H9 (cell line): Measurements from ENCODE around the gene USP17L10. TPM values are rescaled to one million over a fixed set of nuclear protein-coding genes. Genes with fewer than 3 reads are reported as not detected.
"Not testable (repeated sequence)": the region's sequence is repeated elsewhere in the genome, so short reads cannot be mapped to it uniquely, and the experiment has no call there.

Experiments
- DNase-seq: peaks from one replicate; pipeline ENCODE4 v3.0.0-alpha.2; 2017
- H2AFZ ChIP-seq: one replicate; pipeline ENCODE4 v1.6.1; 2013; ENCODE audit warnings: mild to moderate bottlenecking, low read length, control low read depth, moderate library complexity
- H2AK5ac ChIP-seq: 2 replicates; pipeline ENCODE4 v1.6.1; 2013; ENCODE audit warnings: low read length, control low read depth, mixed read lengths; ENCODE audit not compliant: insufficient read length
- H2BK120ac ChIP-seq: one replicate; pipeline ENCODE4 v1.6.1; 2013; ENCODE audit warnings: low read depth, mild to moderate bottlenecking, low read length, control low read depth, inconsistent platforms; ENCODE audit not compliant: poor library complexity, severe bottlenecking
- H2BK12ac ChIP-seq: 2 replicates; pipeline ENCODE4 v1.6.1; 2013; ENCODE audit warnings: low read length, control low read depth, mixed read lengths, low read depth; ENCODE audit not compliant: insufficient read length
- H2BK15ac ChIP-seq: 2 replicates; pipeline ENCODE4 v1.6.1; 2013; ENCODE audit warnings: low read depth, low read length, control low read depth
- H2BK20ac ChIP-seq: one replicate; pipeline ENCODE4 v1.6.1; 2013; ENCODE audit warnings: low read depth, mild to moderate bottlenecking, low read length, control low read depth, inconsistent platforms; ENCODE audit not compliant: poor library complexity, severe bottlenecking
- H2BK5ac ChIP-seq: 2 replicates; pipeline ENCODE4 v1.6.1; 2013; ENCODE audit warnings: low read length, control low read depth, mixed read lengths; ENCODE audit not compliant: insufficient read length
- H3K14ac ChIP-seq: 2 replicates; pipeline ENCODE4 v1.6.1; 2013; ENCODE audit warnings: low read length, control low read depth; ENCODE audit not compliant: insufficient read depth
- H3K18ac ChIP-seq: 2 replicates; pipeline ENCODE4 v1.6.1; 2013; ENCODE audit warnings: low read depth, mild to moderate bottlenecking, mixed read lengths, low read length, control low read depth; ENCODE audit not compliant: insufficient read length
- H3K23ac ChIP-seq: 2 replicates; pipeline ENCODE4 v1.6.1; 2013; ENCODE audit warnings: low read length, control low read depth, mixed read lengths, low read depth; ENCODE audit not compliant: insufficient read length
- H3K23me2 ChIP-seq: 2 replicates; pipeline ENCODE4 v1.6.1; 2013; ENCODE audit warnings: low read depth, mild to moderate bottlenecking, mixed read lengths, low read length, control low read depth; ENCODE audit not compliant: insufficient read length, poor library complexity, severe bottlenecking
- H3K27ac ChIP-seq: 2 replicates; pipeline ENCODE4 v1.5.1; 2013; ENCODE audit warnings: low read length, control low read depth, mixed read lengths, low read depth; ENCODE audit not compliant: insufficient read length
- H3K27me3 ChIP-seq: 2 replicates; pipeline ENCODE4 v1.6.1; 2013; ENCODE audit warnings: low read length, control low read depth, inconsistent platforms; ENCODE audit not compliant: insufficient read depth
- H3K4ac ChIP-seq: 2 replicates; pipeline ENCODE4 v1.6.1; 2013; ENCODE audit warnings: low read depth, mild to moderate bottlenecking, control low read depth, inconsistent platforms, low read length, moderate library complexity
- H3K4me1 ChIP-seq: 2 replicates; pipeline ENCODE4 v1.6.1; 2013; ENCODE audit warnings: low read length, control low read depth, inconsistent platforms; ENCODE audit not compliant: insufficient read depth
- H3K4me2 ChIP-seq: 2 replicates; pipeline ENCODE4 v1.6.1; 2013; ENCODE audit warnings: low read length, control low read depth, mixed read lengths; ENCODE audit not compliant: insufficient read length, insufficient read depth
- H3K56ac ChIP-seq: 2 replicates; pipeline ENCODE4 v1.6.1; 2013; ENCODE audit warnings: low read depth, mild to moderate bottlenecking, mixed read lengths, low read length, control low read depth; ENCODE audit not compliant: insufficient read length
- H3K79me1 ChIP-seq: 2 replicates; pipeline ENCODE4 v1.6.1; 2013; ENCODE audit warnings: low read depth, mild to moderate bottlenecking, moderate library complexity, low read length, control low read depth, inconsistent platforms; ENCODE audit not compliant: insufficient read depth, poor library complexity, severe bottlenecking
- H3K79me2 ChIP-seq: 2 replicates; pipeline ENCODE4 v1.6.1; 2013; ENCODE audit warnings: low read length, control low read depth, inconsistent platforms; ENCODE audit not compliant: insufficient read depth
- H3K9ac ChIP-seq: 2 replicates; pipeline ENCODE4 v1.6.1; 2013; ENCODE audit warnings: low read length, control low read depth, mixed read lengths; ENCODE audit not compliant: insufficient read length; ENCODE audit errors: extremely low read depth
- H3K9me3 ChIP-seq: one replicate; pipeline ENCODE4 v1.6.1; 2013; ENCODE audit warnings: low read depth, low read length, inconsistent platforms; ENCODE audit not compliant: control insufficient read depth
- H3T11ph ChIP-seq: one replicate; pipeline ENCODE4 v1.6.1; 2013; ENCODE audit warnings: mild to moderate bottlenecking, low read length, control low read depth, inconsistent platforms
- H4K20me1 ChIP-seq: one replicate; pipeline ENCODE4 v1.6.1; 2013; ENCODE audit not compliant: control insufficient read depth, insufficient read length, insufficient read depth
- H4K5ac ChIP-seq: 2 replicates; pipeline ENCODE4 v1.6.1; 2013; ENCODE audit warnings: low read depth, mild to moderate bottlenecking, mixed read lengths, low read length, control low read depth; ENCODE audit not compliant: insufficient read length
- H4K8ac ChIP-seq: replicated peaks from 2 replicates; pipeline ENCODE4 v1.6.1; 2013; ENCODE audit warnings: low read length, control low read depth, mixed read lengths, low read depth; ENCODE audit not compliant: insufficient read length
- H4K91ac ChIP-seq: 2 replicates; pipeline ENCODE4 v1.6.1; 2013; ENCODE audit warnings: low read depth, mild to moderate bottlenecking, moderate library complexity, mixed read lengths, low read length, control low read depth; ENCODE audit not compliant: insufficient read length
- H3K27ac Mint-ChIP-seq, 3 experiments: 2 replicates in 2 of 3; 3 replicates in 1 of 3; pipeline ENCODE4 v1.8.0; 2020 to 2021; ENCODE audit warnings: mixed read lengths in 3 of 3, mild to moderate bottlenecking in 1 of 3, moderate library complexity in 1 of 3
- H3K27me3 Mint-ChIP-seq: 2 replicates; pipeline ENCODE4 v1.8.0; 2021; ENCODE audit warnings: low read depth, mild to moderate bottlenecking, moderate library complexity, mixed read lengths
- H3K36me3 Mint-ChIP-seq, 3 experiments: 2 replicates in 2 of 3; 3 replicates in 1 of 3; pipeline ENCODE4 v1.8.0; 2020 to 2021; ENCODE audit warnings: low read depth in 3 of 3, mixed read lengths in 3 of 3; ENCODE audit not compliant: insufficient read depth in 1 of 3
- H3K4me1 Mint-ChIP-seq, 2 experiments: 2 replicates each; pipeline ENCODE4 v1.8.0; 2020; ENCODE audit warnings: mixed read lengths in 2 of 2
- H3K4me3 Mint-ChIP-seq, 2 experiments: 2 replicates in 1 of 2; 3 replicates in 1 of 2; pipeline ENCODE4 v1.8.0; 2020 to 2021; ENCODE audit warnings: mild to moderate bottlenecking in 2 of 2, mixed read lengths in 2 of 2, moderate library complexity in 1 of 2
- H3K9me3 Mint-ChIP-seq, 2 experiments: 2 replicates in 1 of 2; 3 replicates in 1 of 2; pipeline ENCODE4 v1.8.0; 2020; ENCODE audit warnings: mild to moderate bottlenecking in 2 of 2, mixed read lengths in 2 of 2, moderate library complexity in 1 of 2
- WGBS: extraction: QIAGEN DNeasy Blood & Tissue Kit; methylation state at CpG from one replicate; pipeline ENCODE4 v1.1.7; 2013; ENCODE audit warnings: missing lambda C conversion rate, low lambda C conversion rate, mixed read lengths; ENCODE audit not compliant: insufficient read length; ENCODE audit errors: extremely low coverage; 5-methylcytosine and 5-hydroxymethylcytosine counted together
- total RNA-seq: library from RNA; stranded (reverse); gene quantifications from 2 replicates; pipeline ENCODE4 v1.2.1, GENCODE V29; 2021

USP17L10 gene
- total RNA-seq, 1 experiment from 2014 or later = not detected

DNA sequence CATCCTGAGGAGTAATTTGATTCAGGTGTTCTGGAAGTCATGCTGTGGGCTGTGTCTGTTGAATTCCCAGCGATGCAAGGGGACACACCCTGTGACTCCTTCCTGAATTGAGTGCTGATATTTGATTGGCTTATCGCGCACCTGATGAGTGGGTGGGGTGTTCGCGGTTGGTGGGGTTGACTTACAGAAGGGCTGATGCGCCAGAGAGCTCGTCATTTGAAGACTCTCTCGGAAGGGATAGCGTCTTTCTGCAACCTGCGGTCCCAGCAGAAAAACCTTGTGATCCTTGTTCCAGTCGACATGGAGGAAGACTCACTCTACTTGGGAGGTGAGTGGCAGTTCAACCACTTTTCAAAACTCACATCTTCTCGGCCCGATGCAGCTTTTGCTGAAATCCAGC is 42.6 kb downstream of the USP17L10 start, which contains the start of gene USP17L19:
USP17L19 (plus strand) TSS at position 301 of the 400 bp plus-strand sequence; CDS start at position 301, 0 bp downstream.
- not testable (repeated sequence) for H4K5ac ChIP-seq, H4K91ac ChIP-seq, H3T11ph ChIP-seq, H3K4me2 ChIP-seq, H2AK5ac ChIP-seq, H3K4me1 Mint-ChIP-seq, H2AFZ ChIP-seq, H2BK120ac ChIP-seq, H3K14ac ChIP-seq, H3K9ac ChIP-seq, H3K27me3 Mint-ChIP-seq, H3K4me3 Mint-ChIP-seq, H3K79me1 ChIP-seq, H3K56ac ChIP-seq, H3K27me3 ChIP-seq, H2BK5ac ChIP-seq, H3K27ac Mint-ChIP-seq, H3K18ac ChIP-seq, H3K23ac ChIP-seq, DNase-seq, H3K36me3 Mint-ChIP-seq, H3K79me2 ChIP-seq, H3K9me3 Mint-ChIP-seq, H3K9me3 ChIP-seq, H3K27ac ChIP-seq, H2BK15ac ChIP-seq, H2BK12ac ChIP-seq, H3K4me1 ChIP-seq, H4K8ac ChIP-seq, H3K4ac ChIP-seq, H2BK20ac ChIP-seq, H3K23me2 ChIP-seq, H4K20me1 ChIP-seq
- WGBS = no CpG with 5 or more reads among the region's 13 CpGs

GRCh38 chr4:9257824-9258223 is 47.4 kb downstream of the USP17L10 start, which contains the start of gene USP17L20:
Gene USP17L20 (plus strand): TSS chr4:9258124. CDS start chr4:9258124, 0 bp downstream.
- H3K36me3 Mint-ChIP-seq, H3K4me2 ChIP-seq, H3K4me3 Mint-ChIP-seq, H2BK15ac ChIP-seq, H3K27ac ChIP-seq, H3K27me3 ChIP-seq, H3K4ac ChIP-seq, H2BK12ac ChIP-seq, H2BK120ac ChIP-seq, H3K9me3 Mint-ChIP-seq, H3K9ac ChIP-seq, H4K20me1 ChIP-seq, H3K18ac ChIP-seq, H4K91ac ChIP-seq, H3K23me2 ChIP-seq, H2BK20ac ChIP-seq, H3K27ac Mint-ChIP-seq, H3T11ph ChIP-seq, H3K14ac ChIP-seq, H3K23ac ChIP-seq, H4K5ac ChIP-seq, H3K56ac ChIP-seq, H3K79me1 ChIP-seq, H3K4me1 ChIP-seq, H3K9me3 ChIP-seq, H3K27me3 Mint-ChIP-seq, H2BK5ac ChIP-seq, H4K8ac ChIP-seq, DNase-seq, H3K79me2 ChIP-seq, H3K4me1 Mint-ChIP-seq, H2AFZ ChIP-seq, H2AK5ac ChIP-seq: not testable (repeated sequence)
- WGBS = no CpG with 5 or more reads among the region's 15 CpGs
